Smooth muscle cell (in vitro differentiated cells): ENCODE data around the gene CNN2. TPM values are rescaled to one million over a fixed set of nuclear protein-coding genes. Genes with fewer than 3 reads are reported as not detected.

Source experiments
- DNase-seq: peaks from one replicate; lab custom pipeline; 2025; ENCODE audit not compliant: unreplicated experiment; lab: John Stamatoyannopoulos, UW
- H2AFZ ChIP-seq: fragments of 200-600 bp; sonication (generic); 2 replicates; pipeline ENCODE4 v1.6.0; 2016; ENCODE audit warnings: antibody characterized with exemption, low read depth, mild to moderate bottlenecking
- H3F3A ChIP-seq: fragments of 200-600 bp; sonication (generic); 2 replicates; pipeline ENCODE4 v1.6.0; 2017; ENCODE audit warnings: antibody characterized with exemption, low read depth
- H3K27ac ChIP-seq: fragments of 200-600 bp; sonication (generic); 2 replicates; pipeline ENCODE4 v1.5.1; 2016; ENCODE audit warnings: low read depth, mild to moderate bottlenecking
- H3K27me3 ChIP-seq: fragments of 200-600 bp; sonication (generic); 2 replicates; pipeline ENCODE4 v1.6.1; 2016; ENCODE audit warnings: low read depth, mild to moderate bottlenecking
- H3K36me3 ChIP-seq: fragments of 200-600 bp; sonication (generic); 2 replicates; pipeline ENCODE4 v1.5.1; 2016; ENCODE audit warnings: low read depth
- H3K4me1 ChIP-seq: fragments of 200-600 bp; sonication (generic); 2 replicates; pipeline ENCODE4 v1.5.1; 2016; ENCODE audit warnings: low read depth
- H3K4me2 ChIP-seq: fragments of 200-600 bp; sonication (generic); 2 replicates; pipeline ENCODE4 v1.6.0; 2016; ENCODE audit warnings: mild to moderate bottlenecking
- H3K4me3 ChIP-seq: fragments of 200-600 bp; sonication (generic); 2 replicates; pipeline ENCODE4 v1.5.1; 2016; ENCODE audit warnings: mild to moderate bottlenecking
- H3K79me2 ChIP-seq: fragments of 200-600 bp; sonication (generic); 2 replicates; pipeline ENCODE4 v1.6.0; 2016; ENCODE audit warnings: low read depth, mild to moderate bottlenecking
- H3K9ac ChIP-seq: fragments of 200-600 bp; sonication (generic); 2 replicates; pipeline ENCODE4 v1.6.0; 2016; ENCODE audit warnings: low read depth
- H3K9me3 ChIP-seq: fragments of 200-600 bp; sonication (generic); replicated peaks from 2 replicates; pipeline ENCODE4 v1.5.1; 2016; ENCODE audit warnings: low read depth
- H4K20me1 ChIP-seq: fragments of 200-600 bp; sonication (generic); 2 replicates; pipeline ENCODE4 v1.6.0; 2016; ENCODE audit warnings: low read depth
- WGBS: methylation state at CpG from one replicate; pipeline ENCODE4 v1.1.7; 2016; ENCODE audit warnings: low lambda C conversion rate; 5-methylcytosine and 5-hydroxymethylcytosine counted together
- polyA plus RNA-seq: library from polyadenylated mRNA; unstranded; fragments of >200 nt; fragmentation: Nextera tagmentation; extraction: Ambion mirVana; gene quantifications from 2 replicates; pipeline ENCODE4 v1.2.1, GENCODE V29; 2016
- total RNA-seq: library from RNA; depleted of rRNA; stranded (reverse); fragments of >200 nt; gene quantifications from 2 replicates; pipeline ENCODE4 v1.2.3, GENCODE V29; 2014
- TF ChIP-seq, protein P1 (sequence below): fragments of 200-600 bp; sonication (generic); IDR thresholded peaks from 2 replicates; pipeline ENCODE4 v1.5.1; 2017; ENCODE audit warnings: borderline replicate concordance, mild to moderate bottlenecking, antibody characterized with exemption; ENCODE audit not compliant: insufficient read depth, poor library complexity, severe bottlenecking

The CNN2 gene
- 150 and 155 TPM in 2 replicates for total RNA-seq
- 392 and 404 TPM in 2 replicates for polyA plus RNA-seq

DNA sequence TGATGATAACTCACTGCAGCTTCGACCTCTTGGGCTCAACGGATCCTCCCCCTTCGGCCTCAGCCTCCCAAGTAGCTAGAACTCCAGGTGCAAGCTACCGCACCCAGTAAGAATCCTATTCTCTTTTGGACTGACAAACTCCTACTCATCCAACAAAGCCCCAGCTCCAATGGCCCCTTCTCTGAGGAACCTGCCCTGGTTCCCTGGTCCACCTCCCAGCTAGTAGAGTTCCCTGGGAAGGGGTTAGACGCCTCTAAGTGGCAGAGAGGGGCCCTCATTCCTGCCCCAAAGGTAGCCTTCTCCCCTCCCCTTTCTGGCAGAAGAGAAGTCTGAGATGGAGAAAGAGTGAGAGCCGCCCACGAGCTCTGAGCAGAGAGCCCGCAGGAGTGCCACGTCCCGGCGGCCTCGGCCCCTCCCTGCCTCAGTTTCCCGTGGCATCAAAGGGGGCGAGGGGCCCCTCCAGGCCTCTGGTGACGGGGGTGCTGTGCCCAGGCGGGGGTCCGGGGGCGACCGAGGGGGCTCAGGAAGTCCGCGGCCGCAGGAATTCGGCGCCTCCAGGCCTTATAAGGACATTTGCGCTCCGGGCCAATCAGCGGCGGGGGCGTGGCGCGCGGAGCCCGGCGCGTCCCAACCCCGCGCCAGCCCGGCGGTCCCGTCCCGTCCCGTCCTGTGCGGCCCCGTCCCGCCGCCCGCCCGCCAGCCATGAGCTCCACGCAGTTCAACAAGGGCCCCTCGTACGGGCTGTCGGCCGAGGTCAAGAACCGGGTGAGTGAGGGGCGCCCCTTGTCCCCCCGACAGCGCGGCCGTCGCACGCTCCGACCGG lies at the start of gene CNN2:
Gene CNN2, plus strand, starts transcription at position 649 of the 823 bp plus-strand sequence. Its CDS starts 54 bp downstream, at position 703.
- Histone ChIP-seq H4K20me1 (peaks cover 46% of the 10 kb centered on the region), H3K9ac (peak within 1 kb of the TSS; percentile 90), H2AFZ (peak within 1 kb of the TSS; percentile 91), H3K27me3 (no peaks in the 10 kb centered on the region), H3K9me3 (no peaks in the 10 kb centered on the region), H3K27ac (peak within 1 kb of the TSS; percentile 95), H3K4me1 (peaks cover 20% of the 10 kb centered on the region), H3K79me2 (peaks cover 51% of the 10 kb centered on the region), H3F3A (peaks cover 15% of the 10 kb centered on the region), H3K36me3 (no peaks in the 10 kb centered on the region), H3K4me3 (peak within 1 kb of the TSS; percentile 98), H3K4me2 (peak within 1 kb of the TSS; percentile 99)
- TF ChIP-seq, protein P1, sequence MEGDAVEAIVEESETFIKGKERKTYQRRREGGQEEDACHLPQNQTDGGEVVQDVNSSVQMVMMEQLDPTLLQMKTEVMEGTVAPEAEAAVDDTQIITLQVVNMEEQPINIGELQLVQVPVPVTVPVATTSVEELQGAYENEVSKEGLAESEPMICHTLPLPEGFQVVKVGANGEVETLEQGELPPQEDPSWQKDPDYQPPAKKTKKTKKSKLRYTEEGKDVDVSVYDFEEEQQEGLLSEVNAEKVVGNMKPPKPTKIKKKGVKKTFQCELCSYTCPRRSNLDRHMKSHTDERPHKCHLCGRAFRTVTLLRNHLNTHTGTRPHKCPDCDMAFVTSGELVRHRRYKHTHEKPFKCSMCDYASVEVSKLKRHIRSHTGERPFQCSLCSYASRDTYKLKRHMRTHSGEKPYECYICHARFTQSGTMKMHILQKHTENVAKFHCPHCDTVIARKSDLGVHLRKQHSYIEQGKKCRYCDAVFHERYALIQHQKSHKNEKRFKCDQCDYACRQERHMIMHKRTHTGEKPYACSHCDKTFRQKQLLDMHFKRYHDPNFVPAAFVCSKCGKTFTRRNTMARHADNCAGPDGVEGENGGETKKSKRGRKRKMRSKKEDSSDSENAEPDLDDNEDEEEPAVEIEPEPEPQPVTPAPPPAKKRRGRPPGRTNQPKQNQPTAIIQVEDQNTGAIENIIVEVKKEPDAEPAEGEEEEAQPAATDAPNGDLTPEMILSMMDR, result no peak
- peak; percentile 43 for DNase-seq
- 2% methylated on average over 48 of the region's 63 CpGs for WGBS

DNA sequence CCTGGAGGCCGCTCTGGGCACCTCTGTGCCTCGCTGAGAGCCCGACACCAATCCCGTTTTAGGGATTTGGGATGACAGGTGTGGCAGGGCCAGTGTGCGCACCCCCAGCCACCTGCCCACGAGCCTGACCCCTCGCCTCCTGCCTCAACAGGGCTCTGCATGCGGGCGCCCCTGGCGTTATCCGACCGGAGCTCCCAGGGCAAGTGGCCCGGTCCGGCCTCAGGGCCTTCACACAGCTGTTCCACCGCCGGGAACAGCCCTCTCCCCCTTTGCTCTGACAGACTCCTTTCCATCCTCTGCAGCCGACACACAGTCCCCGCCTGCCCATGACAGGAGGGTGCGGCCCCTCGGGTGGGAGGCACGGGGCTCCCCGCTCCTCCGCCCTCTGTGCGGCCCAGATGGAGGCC lies 49.3 kb upstream of the CNN2 start:
- no peak for DNase-seq
- peaks cover 15% of the 10 kb centered on the region for H3K4me1 ChIP-seq
- no peak overlapping the region for H3K4me2 ChIP-seq
- peaks cover 4% of the 10 kb centered on the region for H3K79me2 ChIP-seq
- peaks cover 17% of the 10 kb centered on the region for H3F3A ChIP-seq
- no peaks in the 10 kb centered on the region for H3K9me3 ChIP-seq
- H3K27me3 ChIP-seq, result no peaks in the 10 kb centered on the region
- no peak overlapping the region for H3K4me3 ChIP-seq
- WGBS, result 87% methylated on average over 24 of the region's 24 CpGs
- no peak overlapping the region for H2AFZ ChIP-seq
- H3K27ac ChIP-seq, result no peak overlapping the region
- TF ChIP-seq, protein P1, result no peak
- no peak overlapping the region for H3K9ac ChIP-seq
- H4K20me1 ChIP-seq, result peaks cover 3% of the 10 kb centered on the region
- no peaks in the 10 kb centered on the region for H3K36me3 ChIP-seq

DNA sequence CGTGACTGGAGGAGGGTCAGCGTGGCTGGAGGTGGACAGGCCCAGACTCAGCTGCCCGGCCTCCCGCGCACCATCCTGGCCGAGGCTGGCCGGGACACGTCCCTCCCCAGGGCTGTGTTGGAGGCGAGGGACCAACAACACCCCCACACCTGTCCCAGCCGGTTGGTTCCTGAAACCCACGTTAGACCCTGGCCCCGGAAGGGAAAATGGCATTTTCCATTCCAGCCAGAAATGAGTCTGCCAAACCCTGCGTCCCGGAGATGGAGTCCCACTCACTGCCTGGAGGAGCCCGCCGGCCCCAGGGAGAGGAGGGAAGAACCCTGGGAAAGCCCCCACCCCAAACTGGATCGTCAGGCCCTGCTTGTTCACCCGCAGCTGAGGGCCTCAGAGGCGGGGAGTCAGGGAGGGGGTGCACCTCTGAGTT lies 47.1 kb upstream of the CNN2 start:
- Histone ChIP-seq H3K79me2 (peaks cover under 1% of the 10 kb centered on the region), H3K36me3 (no peaks in the 10 kb centered on the region), H3K4me1 (peaks cover 21% of the 10 kb centered on the region), H3F3A (peaks cover 17% of the 10 kb centered on the region), H2AFZ (no peak overlapping the region), H4K20me1 (no peaks in the 10 kb centered on the region), H3K27me3 (no peaks in the 10 kb centered on the region), H3K4me2 (peak overlapping the region; percentile 61), H3K9ac (no peak overlapping the region), H3K4me3 (no peak overlapping the region), H3K9me3 (no peaks in the 10 kb centered on the region), H3K27ac (peak overlapping the region; percentile 74)
- TF ChIP-seq, protein P1, result no peak
- 66% methylated on average over 17 of the region's 19 CpGs for WGBS
- no peak for DNase-seq
